MCF 10A (cell line): ENCODE data around the gene CCN5. TPM values are rescaled to one million over a fixed set of nuclear protein-coding genes. Genes with fewer than 3 reads are reported as not detected.

ENCODE experiments used
- BruUV-seq: library from RNA; stranded (reverse); fragments of 400-500 nt; replicated peaks from 2 replicates; lab custom pipeline; 2021; lab: Mats Ljungman, UMichigan
- CTCF ChIA-PET: fragments of 300-600 bp; sonication (Branson Sonifier 250); formaldehyde crosslinking; extraction: SDS; loops from one replicate; lab custom pipeline; 2021; ENCODE audit warnings: antibody characterized with exemption, inconsistent platforms; lab: Yijun Ruan, JAX
- POLR2A ChIA-PET: fragments of 300-600, 350-650 bp; sonication (Branson Sonifier 250); formaldehyde crosslinking; extraction: SDS; loops from one replicate; lab custom pipeline; 2020; ENCODE audit warnings: antibody characterized with exemption, inconsistent platforms; lab: Yijun Ruan, JAX
- DNase-seq: peaks from one replicate; pipeline ENCODE4 v3.0.0-alpha.2; 2018; ENCODE audit not compliant: unreplicated experiment
- H3K27ac Mint-ChIP-seq: one replicate; pipeline ENCODE4 v1.8.0; 2022; ENCODE audit warnings: mild to moderate bottlenecking, low read depth, mixed read lengths; ENCODE audit not compliant: unreplicated experiment
- H3K27me3 Mint-ChIP-seq: one replicate; pipeline ENCODE4 v1.8.0; 2022; ENCODE audit warnings: mixed read lengths; ENCODE audit not compliant: insufficient read depth, unreplicated experiment
- H3K36me3 Mint-ChIP-seq: one replicate; pipeline ENCODE4 v1.8.0; 2022; ENCODE audit warnings: mild to moderate bottlenecking, moderate library complexity, mixed read lengths; ENCODE audit not compliant: insufficient read depth, unreplicated experiment
- H3K4me1 Mint-ChIP-seq: one replicate; pipeline ENCODE4 v1.8.0; 2022; ENCODE audit warnings: mixed read lengths; ENCODE audit not compliant: insufficient read depth, unreplicated experiment
- H3K4me3 Mint-ChIP-seq: one replicate; pipeline ENCODE4 v1.8.0; 2022; ENCODE audit warnings: mild to moderate bottlenecking, moderate library complexity, mixed read lengths; ENCODE audit not compliant: unreplicated experiment
- H3K9me3 Mint-ChIP-seq: one replicate; pipeline ENCODE4 v1.8.0; 2022; ENCODE audit warnings: mixed read lengths; ENCODE audit not compliant: unreplicated experiment
- intact Hi-C: fragments of 100-400 bp; cut with micrococcal nuclease; formaldehyde crosslinking; loops from 2 replicates; pipeline ENCODE4 v1.14.1; 2022
- total RNA-seq: library from RNA; stranded (reverse); gene quantifications from 2 replicates; pipeline ENCODE4 v1.2.3, GENCODE V29; 2022
- TF ChIP-seq, protein P1 (sequence below): fragments of 200-600 bp; IDR thresholded peaks from one replicate; pipeline ENCODE4 v1.8.0; 2022; ENCODE audit warnings: antibody characterized with exemption, mild to moderate bottlenecking; ENCODE audit not compliant: unreplicated experiment

CCN5 gene
- total RNA-seq, 1 experiment from 2014 or later, result 1.4 TPM

GRCh38 chr20:44769481-44769863, 54.3 kb downstream of the CCN5 start:
- no TSS peak for BruUV-seq
- Mint-ChIP-seq H3K36me3 (no peaks in the 10 kb centered on the region), H3K4me1 (peaks cover 12% of the 10 kb centered on the region), H3K4me3 (no peak overlapping the region), H3K27me3 (peaks cover 32% of the 10 kb centered on the region), H3K27ac (no peak overlapping the region), H3K9me3 (peaks cover 8% of the 10 kb centered on the region)
- DNase-seq, result no peak
- ChIA-PET CTCF (interaction anchor here (0.5 to 4.7 kb wide), 2 partner anchors 22 to 550 kb away, joined by 4 to 39 read pairs; no protein-coding TSS in a partner anchor), POLR2A (no interaction called here)
- TF ChIP-seq, protein P1, sequence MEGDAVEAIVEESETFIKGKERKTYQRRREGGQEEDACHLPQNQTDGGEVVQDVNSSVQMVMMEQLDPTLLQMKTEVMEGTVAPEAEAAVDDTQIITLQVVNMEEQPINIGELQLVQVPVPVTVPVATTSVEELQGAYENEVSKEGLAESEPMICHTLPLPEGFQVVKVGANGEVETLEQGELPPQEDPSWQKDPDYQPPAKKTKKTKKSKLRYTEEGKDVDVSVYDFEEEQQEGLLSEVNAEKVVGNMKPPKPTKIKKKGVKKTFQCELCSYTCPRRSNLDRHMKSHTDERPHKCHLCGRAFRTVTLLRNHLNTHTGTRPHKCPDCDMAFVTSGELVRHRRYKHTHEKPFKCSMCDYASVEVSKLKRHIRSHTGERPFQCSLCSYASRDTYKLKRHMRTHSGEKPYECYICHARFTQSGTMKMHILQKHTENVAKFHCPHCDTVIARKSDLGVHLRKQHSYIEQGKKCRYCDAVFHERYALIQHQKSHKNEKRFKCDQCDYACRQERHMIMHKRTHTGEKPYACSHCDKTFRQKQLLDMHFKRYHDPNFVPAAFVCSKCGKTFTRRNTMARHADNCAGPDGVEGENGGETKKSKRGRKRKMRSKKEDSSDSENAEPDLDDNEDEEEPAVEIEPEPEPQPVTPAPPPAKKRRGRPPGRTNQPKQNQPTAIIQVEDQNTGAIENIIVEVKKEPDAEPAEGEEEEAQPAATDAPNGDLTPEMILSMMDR, result no peak
- intact Hi-C loops, result no loop called here

- CTCF ChIA-PET, result interaction anchor here (0.6 to 1.1 kb wide), 5 partner anchors 10 to 97 kb away, joined by 3 to 5 read pairs (median 3); no protein-coding TSS in a partner anchor
- no peak for DNase-seq
- no peak overlapping the region for H3K4me3 Mint-ChIP-seq
- no peak overlapping the region for H3K27ac Mint-ChIP-seq
- POLR2A ChIA-PET, result interaction anchor here (0.7 kb wide), 1 partner anchor 23 kb away, joined by 3 read pairs; no protein-coding TSS in a partner anchor
- TF ChIP-seq, protein P1, result no peak
- peaks cover 8% of the 10 kb centered on the region for H3K9me3 Mint-ChIP-seq
- peaks cover 32% of the 10 kb centered on the region for H3K27me3 Mint-ChIP-seq
- no TSS peak for BruUV-seq
- H3K36me3 Mint-ChIP-seq, result no peaks in the 10 kb centered on the region
- H3K4me1 Mint-ChIP-seq, result peaks cover 9% of the 10 kb centered on the region
- intact Hi-C loops, result no loop called here
Measured at GRCh38 chr20:44770484-44771171, 55.5 kb downstream of the CCN5 start.

DNA sequence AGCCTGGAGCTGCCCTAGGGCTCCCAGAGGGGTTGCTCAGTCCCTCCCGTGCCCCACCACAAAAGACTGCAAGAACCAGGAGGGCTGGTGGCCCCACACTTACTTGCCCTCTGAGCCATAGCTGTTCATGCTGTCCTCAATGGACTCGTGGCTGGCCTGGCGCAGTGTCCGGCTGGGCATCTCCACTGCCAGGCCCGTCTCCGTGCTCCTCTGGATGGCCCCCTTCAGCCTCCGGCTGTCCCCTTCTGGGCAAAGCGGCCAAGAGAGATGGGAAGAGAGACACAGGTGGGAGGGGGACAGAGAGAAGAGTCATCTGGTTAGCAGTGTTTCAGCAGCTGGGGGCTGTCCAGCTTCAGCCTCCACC, 56.0 kb downstream of the CCN5 start:
- no TSS peak for BruUV-seq
- Mint-ChIP-seq H3K27ac (no peak overlapping the region), H3K36me3 (no peaks in the 10 kb centered on the region), H3K27me3 (peaks cover 27% of the 10 kb centered on the region), H3K4me1 (peaks cover 4% of the 10 kb centered on the region), H3K4me3 (no peak overlapping the region), H3K9me3 (peaks cover 4% of the 10 kb centered on the region)
- TF ChIP-seq, protein P1, result no peak
- DNase-seq, result no peak
- POLR2A ChIA-PET, result interaction anchor here (0.7 kb wide), 1 partner anchor 23 kb away, joined by 3 read pairs; no protein-coding TSS in a partner anchor
- CTCF ChIA-PET, result interaction anchor here (1.0 to 1.9 kb wide), 4 partner anchors 23 to 96 kb away, joined by 3 to 8 read pairs (median 4); no protein-coding TSS in a partner anchor
- intact Hi-C loops, result no loop called here

DNA sequence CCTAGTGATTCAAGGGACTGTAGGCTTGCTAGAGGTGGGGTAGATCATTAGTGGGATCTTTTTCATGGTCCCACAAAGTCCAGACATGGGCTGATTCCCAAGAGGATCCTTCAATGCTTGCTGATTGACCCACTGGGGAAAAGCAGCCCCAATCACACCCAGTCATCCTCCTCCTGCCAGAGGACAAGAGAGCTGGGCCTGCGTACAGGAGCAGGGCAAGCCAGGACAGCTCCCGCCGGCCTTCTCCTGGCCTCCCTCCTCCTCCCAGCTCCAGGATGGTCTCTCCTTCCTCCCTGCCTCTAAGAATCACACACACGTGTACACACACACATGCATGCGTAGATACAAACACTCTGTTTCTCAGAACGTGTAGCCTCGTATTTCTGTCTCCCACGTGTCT, 57.5 kb downstream of the CCN5 start:
- H3K27me3 Mint-ChIP-seq, result peaks cover 20% of the 10 kb centered on the region
- H3K4me3 Mint-ChIP-seq, result no peak overlapping the region
- no peaks in the 10 kb centered on the region for H3K4me1 Mint-ChIP-seq
- intact Hi-C loops, result no loop called here
- H3K9me3 Mint-ChIP-seq, result no peaks in the 10 kb centered on the region
- ChIA-PET POLR2A (interaction anchor here (0.6 to 1.1 kb wide), 5 partner anchors 9 to 330 kb away, joined by 3 to 4 read pairs (median 3); no protein-coding TSS in a partner anchor), CTCF (interaction anchor here (0.7 to 1.9 kb wide), 3 partner anchors 12 to 95 kb away, joined by 3 to 8 read pairs (median 4); no protein-coding TSS in a partner anchor)
- no peaks in the 10 kb centered on the region for H3K36me3 Mint-ChIP-seq
- TF ChIP-seq, protein P1, result no peak
- peak; percentile 16 for DNase-seq
- no peak overlapping the region for H3K27ac Mint-ChIP-seq
- BruUV-seq, result no TSS peak
